ENCODE data around the gene ISCU.

GRCh38 chr12:108553799-108554198 is 8.6 kb upstream of the ISCU start:
- no peak for TF ChIP-seq EZH2 (IDR thresholded peaks at IDR 0.05)
- TF ChIP-seq FOXP2 (optimal IDR thresholded peaks at IDR 0.05; ENCODE audit: control extremely low read depth, extremely low read length, insufficient read depth), result no peak
- no peak for TF ChIP-seq POLR2AphosphoS5 (IDR thresholded peaks at IDR 0.05; ENCODE audit: borderline replicate concordance, low read depth, low read length)

Measured in SK-N-MC (cell line).